Panc1 (cell line): ENCODE results near the gene USP12. TPM values are rescaled to one million over a fixed set of nuclear protein-coding genes. Genes with fewer than 3 reads are reported as not detected.

Experiments
- ATAC-seq: fragments of 200-7000 bp; cut with Tn5 transposase; 2 replicates; pipeline ENCODE4 v1.9.1; 2020; ENCODE audit warnings: mild to moderate bottlenecking, moderate library complexity
- BruUV-seq: library from RNA; stranded (reverse); fragments of 400-500 nt; replicated peaks from 2 replicates; lab custom pipeline; 2021; lab: Mats Ljungman, UMichigan
- CTCF ChIA-PET: fragments of 300-600 bp; sonication (Branson Sonifier 250); formaldehyde crosslinking; loops from one replicate; lab custom pipeline; 2022; ENCODE audit warnings: antibody characterized with exemption; lab: Charles Lee
- POLR2A ChIA-PET: fragments of 300-600 bp; sonication (Branson Sonifier 250); formaldehyde crosslinking; loops from one replicate; lab custom pipeline; 2022; ENCODE audit warnings: antibody characterized with exemption; lab: Charles Lee
- DNase-seq: peaks from one replicate; pipeline ENCODE4 v3.0.0-alpha.2; 2010; ENCODE audit warnings: low read depth, low spot score
- H3K27ac ChIP-seq: 2 replicates; pipeline ENCODE4 v1.5.1; 2011; ENCODE audit warnings: mild to moderate bottlenecking, low read length, inconsistent platforms
- H3K27me3 ChIP-seq: fragments of 200-500 bp; sonication (Bioruptor generic); 2 replicates; pipeline ENCODE4 v1.6.0; 2014; ENCODE audit warnings: low read length, inconsistent platforms; ENCODE audit not compliant: control insufficient read depth, insufficient read depth
- H3K36me3 ChIP-seq: fragments of 200-500 bp; sonication (Bioruptor generic); 2 replicates; pipeline ENCODE4 v1.5.1; 2014; ENCODE audit warnings: inconsistent platforms, mild to moderate bottlenecking, low read length, moderate library complexity; ENCODE audit not compliant: control insufficient read depth, insufficient read depth
- H3K4me1 ChIP-seq: 2 replicates; pipeline ENCODE4 v1.5.1; 2011; ENCODE audit warnings: inconsistent platforms, mild to moderate bottlenecking, low read length, moderate library complexity; ENCODE audit not compliant: control insufficient read depth, insufficient read depth
- H3K4me3 ChIP-seq, 2 experiments: 2 replicates each; pipeline ENCODE4 v1.5.1; 2011 to 2012; ENCODE audit warnings: low read depth in 2 of 2, low read length in 2 of 2, mild to moderate bottlenecking in 2 of 2, inconsistent platforms in 1 of 2, moderate library complexity in 1 of 2
- H3K9me3 ChIP-seq: fragments of 200-500 bp; sonication (Bioruptor generic); 2 replicates; pipeline ENCODE4 v1.5.1; 2014; ENCODE audit warnings: low read depth, mild to moderate bottlenecking, inconsistent platforms, low read length, moderate library complexity; ENCODE audit not compliant: control insufficient read depth, insufficient read depth
- CTCF ChIP-seq: fragments of 450-650 bp; IDR thresholded peaks from 2 replicates; pipeline ENCODE4 v1.5.1; 2017; ENCODE audit warnings: mild to moderate bottlenecking
- POLR2AphosphoS5 ChIP-seq: IDR thresholded peaks from 2 replicates; pipeline ENCODE4 v1.6.1; 2012; ENCODE audit warnings: mild to moderate bottlenecking, low read depth, low read length, moderate library complexity
- REST ChIP-seq, 2 experiments: IDR thresholded peaks; 2 replicates each; pipeline ENCODE4 v1.6.1; 2011 to 2012; ENCODE audit warnings: low read depth in 2 of 2, control low read depth in 1 of 2, low read length in 1 of 2, mild to moderate bottlenecking in 1 of 2, moderate library complexity in 1 of 2; ENCODE audit not compliant: insufficient read depth in 1 of 2
- SIN3A ChIP-seq: IDR thresholded peaks from 2 replicates; pipeline ENCODE4 v1.6.1; 2012; ENCODE audit warnings: low read depth, mild to moderate bottlenecking, low read length, moderate library complexity, borderline replicate concordance; ENCODE audit not compliant: insufficient read depth
- TCF7L2 ChIP-seq: IDR thresholded peaks from 2 replicates; pipeline ENCODE4 v1.6.1; 2011; ENCODE audit warnings: mild to moderate bottlenecking, low read depth, low read length, inconsistent platforms
- in situ Hi-C: cut with HindIII; loops from 2 replicates; pipeline ENCODE4 v1.10.0; 2016; ENCODE audit warnings: low sequenced_read_pairs, low pct_unique_long_range_greater_than_20kb
- intact Hi-C: fragments of 100-400 bp; cut with micrococcal nuclease; formaldehyde crosslinking; loops from one replicate; pipeline ENCODE4 v1.10.0; 2022; ENCODE audit not compliant: unreplicated experiment
- total RNA-seq: library from RNA; stranded (reverse); gene quantifications from one replicate; pipeline ENCODE4 v1.2.1, GENCODE V29; 2021; ENCODE audit not compliant: unreplicated experiment

USP12 gene
- total RNA-seq, 1 experiment from 2014 or later = 82.0 TPM

- ChIA-PET POLR2A (no interaction called here), CTCF (no interaction called here)
- no peak for ATAC-seq
- in situ Hi-C loops = no loop called here
- H3K27ac ChIP-seq = no peak overlapping the region
- H3K36me3 ChIP-seq = no peaks in the 10 kb centered on the region
- no peaks in the 10 kb centered on the region for H3K4me1 ChIP-seq
- DNase-seq = no peak
- H3K27me3 ChIP-seq = no peaks in the 10 kb centered on the region
- BruUV-seq = no TSS peak
- intact Hi-C loops = no loop called here
- H3K9me3 ChIP-seq = no peaks in the 10 kb centered on the region
- TF ChIP-seq REST (IDR thresholded peaks at IDR 0.05; ENCODE audit: insufficient read depth in 1 of 2, low read depth in 2 of 2, low read length in 1 of 2) = no peak
- H3K4me3 ChIP-seq = no peak overlapping the region
Measured at GRCh38 chr13:27211271-27211670, 39.7 kb upstream of the USP12 start.

- ATAC-seq = no peak
- intact Hi-C loops (no loop called here), in situ Hi-C loops (no loop called here)
- ChIA-PET CTCF (no interaction called here), POLR2A (no interaction called here)
- DNase-seq = no peak
- no peak for TF ChIP-seq POLR2AphosphoS5
- no peak for TF ChIP-seq SIN3A
- TF ChIP-seq TCF7L2 = no peak
- TF ChIP-seq REST (IDR thresholded peaks at IDR 0.05; ENCODE audit: insufficient read depth in 1 of 2, low read depth in 2 of 2, low read length in 1 of 2) = no peak
- no peak for TF ChIP-seq CTCF
- no peaks in the 10 kb centered on the region for H3K36me3 ChIP-seq
- no peaks in the 10 kb centered on the region for H3K4me1 ChIP-seq
- H3K27me3 ChIP-seq = no peaks in the 10 kb centered on the region
- no TSS peak for BruUV-seq
- H3K9me3 ChIP-seq = no peaks in the 10 kb centered on the region
- no peak overlapping the region for H3K27ac ChIP-seq
- no peak overlapping the region for H3K4me3 ChIP-seq
Measured at GRCh38 chr13:27208514-27208913, 36.9 kb upstream of the USP12 start.
